Neural progenitor cell (in vitro differentiated cells): Measurements from ENCODE around the gene AK8.

ENCODE experiments used
- EZH2 ChIP-seq: fragments of 200-600 bp; sonication (generic); IDR thresholded peaks from 2 replicates; pipeline ENCODE4 v1.6.1; 2017; ENCODE audit warnings: antibody characterized with exemption, mild to moderate bottlenecking, moderate library complexity
- EZH2phosphoT487 ChIP-seq: fragments of 200-600 bp; sonication (generic); IDR thresholded peaks from 2 replicates; pipeline ENCODE4 v1.6.1; 2017; ENCODE audit warnings: antibody characterized with exemption
- TF ChIP-seq, protein P1 (sequence below): fragments of 200-600 bp; sonication (generic); IDR thresholded peaks from 2 replicates; pipeline ENCODE4 v1.5.1; 2017; ENCODE audit warnings: antibody characterized with exemption, mild to moderate bottlenecking

DNA sequence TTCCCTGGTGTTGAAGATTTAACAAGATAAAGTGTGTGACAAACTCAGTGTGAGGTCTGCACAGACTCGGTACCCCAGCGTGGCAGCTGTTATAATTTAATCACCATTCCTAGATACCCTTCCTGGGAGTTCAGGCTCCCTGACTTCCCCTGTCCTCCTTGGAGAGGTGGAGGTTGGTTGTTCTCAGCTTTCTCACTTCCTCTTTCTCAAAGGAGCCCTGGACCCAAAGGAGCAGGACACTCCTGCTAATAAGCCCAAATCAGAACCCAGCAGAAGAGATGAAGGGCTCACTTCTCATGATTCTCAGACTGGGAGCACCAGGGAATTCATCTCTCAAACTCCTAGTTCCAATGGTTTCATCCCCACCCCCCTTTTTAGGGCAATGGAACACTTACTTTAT, 149.6 kb downstream of the AK8 start:
- TF ChIP-seq, protein P1, sequence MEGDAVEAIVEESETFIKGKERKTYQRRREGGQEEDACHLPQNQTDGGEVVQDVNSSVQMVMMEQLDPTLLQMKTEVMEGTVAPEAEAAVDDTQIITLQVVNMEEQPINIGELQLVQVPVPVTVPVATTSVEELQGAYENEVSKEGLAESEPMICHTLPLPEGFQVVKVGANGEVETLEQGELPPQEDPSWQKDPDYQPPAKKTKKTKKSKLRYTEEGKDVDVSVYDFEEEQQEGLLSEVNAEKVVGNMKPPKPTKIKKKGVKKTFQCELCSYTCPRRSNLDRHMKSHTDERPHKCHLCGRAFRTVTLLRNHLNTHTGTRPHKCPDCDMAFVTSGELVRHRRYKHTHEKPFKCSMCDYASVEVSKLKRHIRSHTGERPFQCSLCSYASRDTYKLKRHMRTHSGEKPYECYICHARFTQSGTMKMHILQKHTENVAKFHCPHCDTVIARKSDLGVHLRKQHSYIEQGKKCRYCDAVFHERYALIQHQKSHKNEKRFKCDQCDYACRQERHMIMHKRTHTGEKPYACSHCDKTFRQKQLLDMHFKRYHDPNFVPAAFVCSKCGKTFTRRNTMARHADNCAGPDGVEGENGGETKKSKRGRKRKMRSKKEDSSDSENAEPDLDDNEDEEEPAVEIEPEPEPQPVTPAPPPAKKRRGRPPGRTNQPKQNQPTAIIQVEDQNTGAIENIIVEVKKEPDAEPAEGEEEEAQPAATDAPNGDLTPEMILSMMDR: no peak
- TF ChIP-seq EZH2phosphoT487 (no peak), EZH2 (no peak)
